Measurements from ENCODE around the gene PATZ1. TPM values are rescaled to one million over a fixed set of nuclear protein-coding genes. Genes with fewer than 3 reads are reported as not detected.

Gene PATZ1
- total and polyA plus RNA-seq, 2 donors (not counting 3 experiments of a cell fraction or from before 2014, with no cell fraction given) = 19.7 to 23.7 TPM

DNA sequence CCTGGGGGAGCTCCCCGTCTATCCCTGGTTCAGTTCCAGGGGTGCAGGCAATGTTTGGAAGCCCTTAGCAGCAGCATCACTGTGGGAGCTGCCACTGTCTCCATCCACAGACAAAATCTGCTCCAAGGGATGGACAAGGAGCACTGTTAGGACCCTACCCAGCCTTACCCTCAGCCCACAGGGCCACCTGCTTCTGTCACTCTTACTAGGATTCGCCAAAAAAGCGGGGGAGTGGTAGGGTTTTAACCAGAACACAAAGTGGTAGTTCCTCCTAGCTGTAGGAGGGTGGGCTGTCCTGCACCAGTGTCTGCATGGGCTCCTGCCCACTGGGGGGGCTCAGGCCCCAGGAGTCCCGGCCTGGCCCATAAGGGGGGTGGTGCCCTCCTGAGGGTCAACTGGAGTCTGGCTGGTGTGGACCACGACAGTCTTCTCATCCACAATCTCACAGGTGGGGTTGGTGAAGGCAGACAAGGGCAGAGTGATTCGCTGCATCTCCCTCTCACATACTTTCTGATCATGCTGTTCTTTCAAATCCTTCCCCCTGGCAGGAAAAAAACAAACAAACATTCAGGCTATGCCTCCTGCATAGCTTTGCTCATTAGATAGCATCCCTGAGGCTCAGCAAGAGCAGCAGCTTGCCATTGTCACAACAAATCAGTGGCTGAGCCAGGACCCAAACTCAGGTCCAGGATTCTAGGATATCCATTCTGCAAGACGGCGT, 63.2 kb downstream of the PATZ1 start:
- CTCF ChIA-PET = interaction anchor here (1.0 to 3.9 kb wide), 4 partner anchors 10 to 30 kb away, joined by 3 to 24 read pairs (median 14); no protein-coding TSS in a partner anchor
- Histone ChIP-seq H3K79me2 (ENCODE audit: control insufficient read depth, insufficient read depth, low read length) (no peaks in the 10 kb centered on the region), H4K20me1 (replicated peaks; ENCODE audit: control insufficient read depth, extremely low read depth, insufficient read depth, low read length) (no peaks in the 10 kb centered on the region), H3K27me3 (ENCODE audit: control insufficient read depth in 2 of 2, insufficient read depth in 2 of 2, low read length in 2 of 2) (no peaks in the 10 kb centered on the region), H3K9me3 (replicated peaks; ENCODE audit: control insufficient read depth, insufficient read depth, low read length) (no peaks in the 10 kb centered on the region), H2AFZ (ENCODE audit: low read depth, low read length) (no peak overlapping the region), H3K4me3 (replicated peaks in 1 of 3; ENCODE audit: insufficient read depth in 1 of 3, low read depth in 1 of 3, low read length in 3 of 3) (no peak overlapping the region), H3K9me1 (replicated peaks; ENCODE audit: control insufficient read depth, extremely low read depth, insufficient read depth, low read length) (no peaks in the 10 kb centered on the region), H3K9ac (replicated peaks; ENCODE audit: extremely low read depth, insufficient read depth, low read length) (no peak overlapping the region), H3K4me1 (ENCODE audit: control insufficient read depth, extremely low read depth, insufficient read depth, low read length) (peaks cover 16% of the 10 kb centered on the region), H3K27ac (ENCODE audit: insufficient read depth, low read depth, low read length) (no peak overlapping the region), H3K4me2 (ENCODE audit: insufficient read depth, low read length) (no peak overlapping the region), H3K36me3 (ENCODE audit: control insufficient read depth in 2 of 2, extremely low read depth in 1 of 2, insufficient read depth in 2 of 2, low read length in 2 of 2) (peaks cover 0 to 38% of the 10 kb centered on the region in 2 experiments)
- DNase-seq (ENCODE audit: low read depth, low spot score) = no peak
- dilution Hi-C loops (cut with MboI; ENCODE audit: extremely low pct_ligation_motif_present, low sequenced_read_pairs) = no loop called here
- FAIRE-seq = no peak
- POLR2A ChIA-PET = interaction anchor here (1.7 kb wide), 1 partner anchor 10 kb away, joined by 3 read pairs; no protein-coding TSS in a partner anchor
- TF ChIP-seq, protein P1, sequence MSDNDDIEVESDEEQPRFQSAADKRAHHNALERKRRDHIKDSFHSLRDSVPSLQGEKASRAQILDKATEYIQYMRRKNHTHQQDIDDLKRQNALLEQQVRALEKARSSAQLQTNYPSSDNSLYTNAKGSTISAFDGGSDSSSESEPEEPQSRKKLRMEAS (IDR thresholded peaks at IDR 0.05; ENCODE audit: insufficient read depth, insufficient read length) = no peak
- TF ChIP-seq JUN (IDR thresholded peaks at IDR 0.05; ENCODE audit: borderline replicate concordance, insufficient read depth, insufficient read length, low read depth) (no peak), EZH2 (IDR thresholded peaks at IDR 0.05; ENCODE audit: borderline replicate concordance, low read depth, low read length, severe bottlenecking) (no peak), GATA2 (IDR thresholded peaks at IDR 0.05; ENCODE audit: insufficient read depth, insufficient read length, low read depth, low read length) (no peak), MYC (IDR thresholded peaks at IDR 0.05; ENCODE audit: low read depth, low read length) (no peak), POLR2AphosphoS5 (IDR thresholded peaks at IDR 0.05; ENCODE audit: insufficient read depth, low read depth, low read length) (no peak), POLR2A (IDR thresholded peaks at IDR 0.05; ENCODE audit: low read depth, low read length) (no peak), FOS (IDR thresholded peaks at IDR 0.05; ENCODE audit: borderline replicate concordance, insufficient read depth, low read length) (no peak)
- TF ChIP-seq, protein P2, sequence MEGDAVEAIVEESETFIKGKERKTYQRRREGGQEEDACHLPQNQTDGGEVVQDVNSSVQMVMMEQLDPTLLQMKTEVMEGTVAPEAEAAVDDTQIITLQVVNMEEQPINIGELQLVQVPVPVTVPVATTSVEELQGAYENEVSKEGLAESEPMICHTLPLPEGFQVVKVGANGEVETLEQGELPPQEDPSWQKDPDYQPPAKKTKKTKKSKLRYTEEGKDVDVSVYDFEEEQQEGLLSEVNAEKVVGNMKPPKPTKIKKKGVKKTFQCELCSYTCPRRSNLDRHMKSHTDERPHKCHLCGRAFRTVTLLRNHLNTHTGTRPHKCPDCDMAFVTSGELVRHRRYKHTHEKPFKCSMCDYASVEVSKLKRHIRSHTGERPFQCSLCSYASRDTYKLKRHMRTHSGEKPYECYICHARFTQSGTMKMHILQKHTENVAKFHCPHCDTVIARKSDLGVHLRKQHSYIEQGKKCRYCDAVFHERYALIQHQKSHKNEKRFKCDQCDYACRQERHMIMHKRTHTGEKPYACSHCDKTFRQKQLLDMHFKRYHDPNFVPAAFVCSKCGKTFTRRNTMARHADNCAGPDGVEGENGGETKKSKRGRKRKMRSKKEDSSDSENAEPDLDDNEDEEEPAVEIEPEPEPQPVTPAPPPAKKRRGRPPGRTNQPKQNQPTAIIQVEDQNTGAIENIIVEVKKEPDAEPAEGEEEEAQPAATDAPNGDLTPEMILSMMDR (IDR thresholded peaks at IDR 0.05; ENCODE audit: extremely low read depth in 1 of 2, insufficient read depth in 1 of 2, low read depth in 1 of 2, low read length in 2 of 2) = no peak
- no TSS peak for BruUV-seq (replicated peaks)
- intact Hi-C loops (cut with micrococcal nuclease) = no loop called here
